ENCODE results near the gene BAZ1A. TPM values are rescaled to one million over a fixed set of nuclear protein-coding genes. Genes with fewer than 3 reads are reported as not detected.

BAZ1A gene
- total RNA-seq, 1 experiment from 2014 or later: 24.2 TPM

DNA sequence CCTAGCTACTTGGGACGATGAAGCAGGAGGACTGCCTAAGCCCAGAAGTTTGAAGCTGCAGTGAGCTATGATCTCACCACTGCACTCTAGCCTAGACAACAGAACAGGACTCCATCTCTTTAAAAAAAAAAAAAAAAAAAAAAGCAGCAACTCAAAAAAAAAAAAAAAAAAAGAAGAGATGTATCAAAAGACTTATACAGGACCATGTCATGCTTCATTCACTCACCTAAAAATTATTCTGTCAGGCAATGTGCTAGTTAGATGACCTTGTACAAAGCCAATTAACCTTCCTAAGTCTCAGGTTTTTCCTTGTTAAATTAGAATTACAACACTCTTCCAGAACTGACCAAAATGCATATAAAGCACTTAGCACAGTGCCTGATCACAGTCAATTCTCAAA lies 50.9 kb downstream of the BAZ1A start:
- Histone ChIP-seq H3K27me3 (ENCODE audit: insufficient read depth, low read length) (no peaks in the 10 kb centered on the region), H4K20me1 (ENCODE audit: insufficient read depth) (no peaks in the 10 kb centered on the region), H3K4me1 (ENCODE audit: control insufficient read depth in 1 of 2, insufficient read depth in 2 of 2, low read length in 2 of 2) (no peaks in the 10 kb centered on the region), H3K36me3 (ENCODE audit: control insufficient read depth in 1 of 2, insufficient read depth in 2 of 2, low read length in 2 of 2) (peaks cover 2 to 4% of the 10 kb centered on the region in 2 experiments; a peak in 2 of 4 replicates), H3K79me2 (ENCODE audit: insufficient read depth, low read length) (peaks cover under 1% of the 10 kb centered on the region; the same call in 1 of the 2 replicates), H3K9me2 (ENCODE audit: insufficient read depth) (no peaks in the 10 kb centered on the region), H3K4me3 (replicated peaks in 1 of 2; ENCODE audit: low read depth in 1 of 2, low read length in 2 of 2) (no peak overlapping the region), H3K9me3 (ENCODE audit: control insufficient read depth in 1 of 2, insufficient read depth in 1 of 2, low read depth in 1 of 2, low read length in 2 of 2) (no peaks in the 10 kb centered on the region), H2AFZ (ENCODE audit: low read depth, low read length, poor library complexity, severe bottlenecking) (no peak overlapping the region), H3K27ac (ENCODE audit: low read depth, low read length) (no peak overlapping the region), H3K4me2 (ENCODE audit: low read length) (no peak overlapping the region), H3K9ac (ENCODE audit: low read length) (no peak overlapping the region)
- TF ChIP-seq JUND (IDR thresholded peaks at IDR 0.05): no peak
- TF ChIP-seq ZNF274 (IDR thresholded peaks at IDR 0.05; ENCODE audit: low read depth, low read length): no peak
- no peak for TF ChIP-seq CEBPB (IDR thresholded peaks at IDR 0.05; ENCODE audit: low read depth)
- no peak for TF ChIP-seq RAD21 (IDR thresholded peaks at IDR 0.05; ENCODE audit: low read depth)
- TF ChIP-seq ELF1 (IDR thresholded peaks at IDR 0.05; ENCODE audit: borderline replicate concordance, low read depth): no peak
- TF ChIP-seq SRF (IDR thresholded peaks at IDR 0.05; ENCODE audit: low read depth): no peak
- TF ChIP-seq YY1 (IDR thresholded peaks at IDR 0.05; ENCODE audit: extremely low read depth, insufficient replicate concordance, low read depth, low read length): no peak
- TF ChIP-seq POLR2AphosphoS5 (IDR thresholded peaks at IDR 0.05; ENCODE audit: low read depth, low read length): no peak
- no peak for TF ChIP-seq MAX (IDR thresholded peaks at IDR 0.05)
- no peak for TF ChIP-seq FOSL1 (IDR thresholded peaks at IDR 0.05; ENCODE audit: low read depth)
- TF ChIP-seq REST (IDR thresholded peaks at IDR 0.05; ENCODE audit: low read depth): no peak
- no peak for TF ChIP-seq POLR2A (IDR thresholded peaks at IDR 0.05; ENCODE audit: borderline replicate concordance, extremely low read depth, insufficient read depth, insufficient read length)
- intact Hi-C loops (cut with micrococcal nuclease): no loop called here
- BruUV-seq (replicated peaks): no TSS peak
- DNase-seq (ENCODE audit: low read depth, low spot score): no peak
- POLR2A ChIA-PET: no interaction called here
- CTCF ChIA-PET: no interaction called here
- ATAC-seq: no peak
- RAD21 ChIA-PET (ENCODE audit: low non-redundant PET in 1 of 2, low total read pairs in 2 of 2, uncharacterized antibody in 2 of 2, unreplicated experiment in 2 of 2): no interaction called here

All from HCT116 (cell line).